CD1c-positive myeloid dendritic cell (primary cell): ENCODE data around the gene TRIM43.
"Not testable (repeated sequence)": the region's sequence is repeated elsewhere in the genome, so short reads cannot be mapped to it uniquely, and the experiment has no call there.

ENCODE experiments used
- DNase-seq: peaks from one replicate; pipeline ENCODE4 v3.0.0-alpha.2; 2016; ENCODE audit errors: extremely low spot score

TRIM43 gene

DNA sequence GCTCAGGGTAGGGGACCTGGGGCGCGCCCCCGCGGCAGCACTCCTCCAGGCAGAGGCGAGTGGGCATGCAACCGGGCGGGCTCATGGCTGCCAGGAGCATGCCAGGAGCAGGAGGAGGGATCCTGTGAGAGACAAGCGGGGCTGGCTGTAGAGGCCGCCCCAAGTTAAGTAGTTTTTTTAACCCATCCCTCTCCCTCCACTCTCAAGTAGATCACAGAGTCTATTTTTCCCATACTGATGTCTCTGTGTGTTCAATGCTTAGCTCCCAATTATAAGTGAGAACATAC lies 49.4 kb downstream of the TRIM43 start:
- not testable (repeated sequence) for DNase-seq

DNA sequence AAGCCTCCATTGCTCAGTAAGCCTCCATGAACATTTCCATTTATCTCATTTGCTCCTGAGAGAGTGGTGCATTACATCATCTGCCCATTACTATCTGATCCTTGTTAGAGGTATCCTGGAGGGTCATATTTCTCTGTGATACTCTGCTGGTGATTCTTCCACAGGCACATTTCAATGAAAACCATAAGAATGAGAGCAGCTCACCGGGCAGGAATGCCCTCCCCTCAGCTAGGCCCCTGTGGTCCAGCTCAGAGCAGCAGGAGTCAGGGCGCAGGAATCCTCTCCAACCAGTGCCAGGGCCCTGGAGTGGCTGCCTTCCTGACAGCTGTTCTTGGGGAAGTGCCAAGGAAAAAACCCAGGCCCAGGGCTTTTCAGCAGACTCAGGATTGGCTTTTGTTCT lies 50.0 kb downstream of the TRIM43 start:
- not testable (repeated sequence) for DNase-seq

DNA sequence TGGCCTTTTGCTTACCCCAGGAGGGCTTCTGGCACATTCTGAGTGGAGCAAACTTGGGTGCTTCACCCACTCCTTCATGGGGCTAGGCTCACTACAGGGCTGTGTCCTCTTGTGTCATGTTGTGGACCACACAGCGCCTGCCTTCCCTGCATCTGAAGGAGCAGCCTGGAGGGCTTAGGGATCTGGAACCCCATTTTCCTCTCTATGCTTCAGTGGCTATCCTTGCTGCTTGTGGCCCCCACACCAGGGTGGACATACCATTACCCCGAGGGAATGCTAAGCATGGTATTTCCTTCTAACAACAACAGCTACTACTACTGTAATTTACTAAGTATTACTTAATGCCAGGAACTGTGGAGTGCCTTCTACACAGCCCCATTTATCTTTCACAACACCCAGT lies 50.6 kb downstream of the TRIM43 start:
- not testable (repeated sequence) for DNase-seq

DNA sequence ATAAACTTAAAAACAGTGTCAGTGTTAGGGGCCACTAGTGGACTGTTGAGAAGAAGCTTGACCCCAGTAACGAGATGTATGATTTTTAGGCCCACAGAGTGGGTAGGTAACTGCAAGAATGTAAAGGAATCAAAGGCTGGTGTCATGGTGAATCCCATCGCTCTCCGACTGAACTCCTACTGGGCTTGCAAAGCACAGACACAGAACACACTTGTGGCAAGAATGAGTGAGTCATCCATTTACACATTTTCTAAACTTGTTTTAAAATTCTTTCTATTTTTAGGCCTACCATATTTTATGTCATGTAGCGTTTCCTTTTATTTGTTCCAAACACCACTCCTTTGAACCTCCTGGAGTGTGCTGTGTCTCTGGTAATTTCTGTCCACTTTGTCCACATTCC lies 51.1 kb downstream of the TRIM43 start:
- not testable (repeated sequence) for DNase-seq

DNA sequence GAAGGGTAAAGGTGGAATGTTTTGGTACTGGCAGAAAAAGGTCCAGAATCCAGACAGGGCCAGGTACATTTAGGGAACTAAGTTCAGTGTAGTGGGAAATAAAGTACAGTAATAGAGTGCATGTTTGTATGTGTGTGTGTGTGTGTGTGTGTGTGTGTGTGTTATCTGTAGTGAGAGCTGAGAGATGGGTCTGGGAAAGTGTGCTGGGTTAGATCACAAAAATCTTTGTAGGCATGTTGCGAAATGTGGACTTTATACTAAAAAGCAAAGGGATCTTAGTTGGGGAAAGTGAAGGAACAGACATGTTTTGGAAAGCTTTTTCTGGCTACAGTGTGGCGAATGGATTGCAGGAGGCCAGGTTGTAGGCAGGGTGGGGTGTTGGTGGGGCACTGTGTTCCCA lies 53.5 kb downstream of the TRIM43 start:
- DNase-seq: not testable (repeated sequence)

DNA sequence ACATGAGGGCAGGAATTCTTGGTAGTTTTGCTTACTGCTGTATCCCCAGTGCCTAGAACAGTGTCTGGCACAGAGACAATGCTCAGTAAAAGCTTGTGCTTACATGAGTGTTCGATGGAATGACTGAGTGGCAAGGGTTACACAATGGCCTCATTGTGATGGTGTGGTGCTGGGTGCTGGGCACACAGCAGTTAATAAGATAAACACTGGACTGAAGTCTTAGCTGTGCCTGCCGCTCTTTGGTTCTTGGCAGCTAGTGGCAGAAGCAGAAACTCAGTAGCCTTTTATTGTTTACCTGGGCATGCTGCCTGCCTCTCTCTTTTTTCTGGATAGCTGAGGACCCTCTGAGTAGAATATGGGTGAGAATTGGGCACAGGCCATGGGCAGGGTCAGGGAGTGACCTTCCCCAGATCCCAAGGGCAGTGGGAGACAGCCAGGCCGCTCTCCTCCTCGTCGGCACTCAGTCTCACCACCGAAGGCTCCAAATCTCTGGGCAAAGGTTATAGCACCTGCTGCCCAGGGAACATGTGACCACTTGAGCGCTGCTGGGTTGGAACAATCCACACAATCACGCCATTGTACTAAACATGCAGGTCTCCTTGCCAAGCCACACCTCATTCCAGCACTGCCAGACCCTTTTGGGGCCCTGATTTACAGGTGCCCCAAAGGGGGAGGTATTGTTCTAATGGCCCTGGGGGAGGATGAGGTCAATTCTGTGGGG lies 54.6 kb downstream of the TRIM43 start:
- not testable (repeated sequence) for DNase-seq

DNA sequence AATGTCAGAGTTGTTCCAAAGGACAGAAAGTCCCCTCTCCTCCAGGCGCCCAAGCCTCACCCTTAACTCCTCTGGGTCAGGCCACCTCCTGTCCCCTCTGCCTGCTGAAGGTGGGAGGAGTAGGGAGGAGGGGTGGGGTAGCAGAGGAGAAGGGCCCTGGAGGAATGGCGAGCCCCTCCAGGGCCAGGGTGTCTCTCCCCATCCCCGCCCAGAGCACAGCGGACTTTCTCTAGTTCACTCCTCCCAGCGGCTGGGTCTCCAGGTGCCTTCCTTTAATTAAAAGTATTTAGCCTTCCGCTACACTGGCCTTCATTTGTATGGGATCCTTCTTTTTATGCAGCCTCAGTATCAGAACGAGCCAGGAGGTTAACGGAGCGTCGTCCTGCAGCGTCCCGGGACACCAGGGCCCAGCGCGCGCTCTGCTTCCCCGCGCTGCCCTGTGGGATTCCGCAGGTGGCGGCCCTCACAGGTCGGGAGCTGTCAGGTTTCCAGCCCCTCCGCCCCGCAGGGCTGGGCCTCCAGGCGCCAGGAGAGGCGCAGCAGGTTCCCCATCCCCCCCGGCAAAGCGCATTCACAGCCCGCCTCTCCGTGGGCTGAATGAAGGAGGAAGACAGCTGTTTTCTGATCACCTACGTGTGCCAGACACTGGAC lies 57.2 kb downstream of the TRIM43 start:
- DNase-seq: not testable (repeated sequence)
